H1 (cell line): ENCODE results near the gene MAP2K5. TPM values are rescaled to one million over a fixed set of nuclear protein-coding genes. Genes with fewer than 3 reads are reported as not detected.
A peak's percentile ranks its signal among the peaks of the same experiment; 100 is the strongest.

Experiments
- CTCF ChIA-PET: fragments of 300-600 bp; sonication (Branson Sonifier 250); formaldehyde crosslinking; loops from one replicate; lab custom pipeline; 2021; ENCODE audit not compliant: partially characterized antibody; lab: Charles Lee
- POLR2A ChIA-PET: fragments of 300-600 bp; sonication (Branson Sonifier 250); formaldehyde crosslinking; loops from one replicate; lab custom pipeline; 2021; ENCODE audit warnings: inconsistent platforms; ENCODE audit not compliant: partially characterized antibody; lab: Charles Lee
- DNase-seq, 2 experiments: peaks; one replicate each; pipeline versions ENCODE4 v3.0.0 to v3.0.0-alpha.2; 2010 to 2022; ENCODE audit warnings: low spot score in 2 of 2, low read depth in 1 of 2, mixed read lengths in 1 of 2
- FAIRE-seq: peaks from 2 replicates; lab custom pipeline; 2011; peaks lifted over from hg19 to GRCh38; lab: Jason Lieb, UNC
- H2AFZ ChIP-seq: 2 replicates; pipeline ENCODE4 v1.8.1; 2012; ENCODE audit warnings: low read length, inconsistent platforms
- H2AK5ac ChIP-seq: 2 replicates; pipeline ENCODE4 v1.6.1; 2013; ENCODE audit warnings: low read depth, low read length
- H2BK120ac ChIP-seq: replicated peaks from 2 replicates; pipeline ENCODE3; 2013; ENCODE audit warnings: low read depth, low read length, inconsistent platforms
- H2BK12ac ChIP-seq: 2 replicates; pipeline ENCODE4 v1.6.1; 2013; ENCODE audit warnings: low read depth, low read length
- H2BK15ac ChIP-seq: 2 replicates; pipeline ENCODE4 v1.6.1; 2013; ENCODE audit warnings: low read length
- H2BK20ac ChIP-seq: 2 replicates; pipeline ENCODE4 v1.6.1; 2013; ENCODE audit warnings: low read length
- H2BK5ac ChIP-seq: 2 replicates; pipeline ENCODE4 v1.6.1; 2013; ENCODE audit warnings: low read depth, low read length
- H3K14ac ChIP-seq: 2 replicates; pipeline ENCODE4 v1.6.1; 2013; ENCODE audit warnings: inconsistent platforms; ENCODE audit not compliant: insufficient read length
- H3K18ac ChIP-seq: 2 replicates; pipeline ENCODE4 v1.6.1; 2013; ENCODE audit warnings: low read length; ENCODE audit errors: extremely low read depth
- H3K23ac ChIP-seq: 2 replicates; pipeline ENCODE4 v1.6.1; 2013; ENCODE audit warnings: inconsistent platforms; ENCODE audit not compliant: insufficient read length
- H3K23me2 ChIP-seq: 2 replicates; pipeline ENCODE4 v1.6.1; 2013; ENCODE audit warnings: low read depth, low read length
- H3K27ac ChIP-seq: 2 replicates; pipeline ENCODE4 v1.6.1; 2011; ENCODE audit warnings: low read depth, low read length, inconsistent platforms
- H3K27me3 ChIP-seq, 4 experiments: replicated peaks in 1 of 4; 1 replicate in 1 of 4; 2 replicates in 3 of 4; pipeline versions ENCODE4 v1.6.1 to v1.8.1; 2011 to 2013; ENCODE audit warnings: low read length in 3 of 4, mild to moderate bottlenecking in 3 of 4, inconsistent platforms in 2 of 4, mixed read lengths in 2 of 4, moderate library complexity in 1 of 4; ENCODE audit not compliant: control insufficient read depth in 3 of 4, insufficient read depth in 3 of 4; ENCODE audit errors: extremely low read depth in 1 of 4
- H3K36me3 ChIP-seq, 4 experiments: 2 replicates each; pipeline versions ENCODE4 v1.6.1 to v1.8.1; 2011 to 2013; ENCODE audit warnings: mild to moderate bottlenecking in 4 of 4, low read length in 3 of 4, moderate library complexity in 2 of 4, control low read depth in 1 of 4, inconsistent platforms in 1 of 4; ENCODE audit not compliant: insufficient read depth in 4 of 4, control insufficient read depth in 2 of 4
- H3K4ac ChIP-seq: replicated peaks from 2 replicates; pipeline ENCODE3; 2013; ENCODE audit warnings: low read length, low read depth, mixed read lengths, inconsistent platforms; ENCODE audit not compliant: insufficient read length
- H3K4me1 ChIP-seq, 4 experiments: replicated peaks in 1 of 4; 1 replicate in 1 of 4; 2 replicates in 3 of 4; pipeline versions ENCODE4 v1.6.1 to v1.8.1; 2011 to 2013; ENCODE audit warnings: low read length in 3 of 4, inconsistent platforms in 2 of 4, mixed read lengths in 1 of 4; ENCODE audit not compliant: insufficient read depth in 4 of 4, control insufficient read depth in 3 of 4
- H3K4me2 ChIP-seq, 2 experiments: 2 replicates each; pipeline versions ENCODE4 v1.6.1 to v1.8.1; 2011 to 2013; ENCODE audit warnings: low read depth in 2 of 2, low read length in 2 of 2, control low read depth in 1 of 2, inconsistent platforms in 1 of 2, mild to moderate bottlenecking in 1 of 2; ENCODE audit not compliant: insufficient read depth in 1 of 2
- H3K4me3 ChIP-seq, 4 experiments: fragments of 200-600, 300-600 bp in 1 of 4; sonication (generic), shearing (Covaris generic), sonication (Bioruptor Twin) in 1 of 4; 2 replicates each; pipeline versions ENCODE4 v1.5.1 to v1.8.1; 2011 to 2016; ENCODE audit warnings: low read length in 4 of 4, low read depth in 3 of 4, control low read depth in 2 of 4, inconsistent platforms in 2 of 4, mild to moderate bottlenecking in 2 of 4, mixed read lengths in 1 of 4, moderate library complexity in 1 of 4; ENCODE audit not compliant: insufficient read depth in 2 of 4; ENCODE audit errors: extremely low read depth in 1 of 4
- H3K56ac ChIP-seq: replicated peaks from 2 replicates; pipeline ENCODE3; 2013; ENCODE audit warnings: low read depth, mild to moderate bottlenecking, mixed read lengths, low read length, inconsistent platforms; ENCODE audit not compliant: insufficient read length
- H3K79me1 ChIP-seq: 2 replicates; pipeline ENCODE4 v1.6.1; 2013; ENCODE audit warnings: low read depth, low read length, control low read depth
- H3K79me2 ChIP-seq, 2 experiments: 2 replicates each; pipeline versions ENCODE4 v1.6.1 to v1.8.1; 2012 to 2013; ENCODE audit warnings: low read length in 2 of 2, mild to moderate bottlenecking in 2 of 2, inconsistent platforms in 1 of 2; ENCODE audit not compliant: insufficient read depth in 2 of 2, control insufficient read depth in 1 of 2
- H3K9ac ChIP-seq, 4 experiments: replicated peaks in 1 of 4; 1 replicate in 1 of 4; 2 replicates in 3 of 4; pipeline versions ENCODE4 v1.6.1 to v1.8.1; 2011 to 2013; ENCODE audit warnings: low read depth in 3 of 4, low read length in 3 of 4, control low read depth in 2 of 4, mild to moderate bottlenecking in 2 of 4, moderate library complexity in 2 of 4, inconsistent platforms in 1 of 4; ENCODE audit errors: extremely low read depth in 1 of 4
- H3K9me3 ChIP-seq, 2 experiments: 2 replicates each; pipeline versions ENCODE4 v1.6.1 to v1.8.1; 2012 to 2013; ENCODE audit warnings: mild to moderate bottlenecking in 2 of 2, moderate library complexity in 2 of 2, control low read depth in 1 of 2, inconsistent platforms in 1 of 2, low read depth in 1 of 2, low read length in 1 of 2, mixed read lengths in 1 of 2; ENCODE audit not compliant: insufficient read depth in 2 of 2
- H4K20me1 ChIP-seq, 2 experiments: replicated peaks in 1 of 2; 2 replicates each; pipeline versions ENCODE3 to v1.8.1; 2011 to 2013; ENCODE audit warnings: inconsistent platforms in 2 of 2, low read length in 2 of 2, mild to moderate bottlenecking in 1 of 2; ENCODE audit not compliant: insufficient read depth in 2 of 2, control insufficient read depth in 1 of 2
- H4K5ac ChIP-seq: 2 replicates; pipeline ENCODE4 v1.6.1; 2013; ENCODE audit warnings: low read length, low read depth, mixed read lengths, inconsistent platforms; ENCODE audit not compliant: insufficient read length
- H4K8ac ChIP-seq: 2 replicates; pipeline ENCODE4 v1.8.0; 2013; ENCODE audit warnings: mild to moderate bottlenecking, moderate library complexity, low read length, inconsistent platforms; ENCODE audit not compliant: insufficient read depth; ENCODE audit errors: extremely low read depth
- H4K91ac ChIP-seq: replicated peaks from 2 replicates; pipeline ENCODE3; 2013; ENCODE audit warnings: low read length, mixed read lengths, inconsistent platforms; ENCODE audit not compliant: insufficient read length
- BRCA1 ChIP-seq: IDR thresholded peaks from 2 replicates; pipeline ENCODE4 v1.6.1; 2012; ENCODE audit warnings: low read depth, low read length, improper control_type of control experiment
- CHD2 ChIP-seq: IDR thresholded peaks from 2 replicates; pipeline ENCODE4 v1.6.1; 2012; ENCODE audit warnings: low read length, improper control_type of control experiment
- KDM4A ChIP-seq: IDR thresholded peaks from one replicate; pipeline ENCODE4 v1.7.1; 2012; ENCODE audit warnings: low read depth, mild to moderate bottlenecking, moderate library complexity, low read length, inconsistent platforms; ENCODE audit not compliant: severe bottlenecking
- MAFK ChIP-seq: IDR thresholded peaks from 2 replicates; pipeline ENCODE4 v1.6.1; 2012; ENCODE audit warnings: low read depth, mild to moderate bottlenecking, improper control_type of control experiment, low read length
- RBBP5 ChIP-seq: IDR thresholded peaks from 2 replicates; pipeline ENCODE4 v1.7.1; 2012; ENCODE audit warnings: low read depth, mild to moderate bottlenecking, inconsistent platforms, low read length, moderate library complexity, borderline replicate concordance
- RNF2 ChIP-seq: fragments of 200-900, 300-1000 bp; sonication (generic); IDR thresholded peaks from 2 replicates; pipeline ENCODE4 v1.7.1; 2016; ENCODE audit warnings: borderline replicate concordance, low read depth, mild to moderate bottlenecking, antibody characterized with exemption, low read length; ENCODE audit not compliant: poor library complexity, severe bottlenecking; ENCODE audit errors: missing control alignments
- RXRA ChIP-seq: IDR thresholded peaks from 2 replicates; pipeline ENCODE4 v1.6.1; 2011; ENCODE audit warnings: low read depth, mild to moderate bottlenecking, low read length, moderate library complexity; ENCODE audit not compliant: insufficient read depth
- SP1 ChIP-seq: IDR thresholded peaks from 2 replicates; pipeline ENCODE4 v1.6.1; 2011; ENCODE audit warnings: low read depth, low read length
- SUZ12 ChIP-seq: fragments of 200-600 bp; sonication (generic); IDR thresholded peaks from 2 replicates; pipeline ENCODE4 v1.6.1; 2012; ENCODE audit warnings: mild to moderate bottlenecking, inconsistent platforms, low read length, moderate library complexity, mixed read lengths
- ZNF274 ChIP-seq: IDR thresholded peaks from 2 replicates; pipeline ENCODE4 v1.7.0; 2012; ENCODE audit warnings: low read length, borderline replicate concordance; ENCODE audit errors: extremely low read depth
- WGBS, 2 experiments: shearing (Covaris generic) in 1 of 2; methylation state at CpG; one replicate each; pipeline versions ENCODE4 v1.1.6 to v1.1.7; 2013 to 2015; ENCODE audit warnings: low lambda C conversion rate in 2 of 2, mixed read lengths in 2 of 2, inconsistent platforms in 1 of 2, low coverage in 1 of 2, missing lambda C conversion rate in 1 of 2; ENCODE audit not compliant: insufficient replicate concordance in 2 of 2, insufficient coverage in 1 of 2, insufficient read length in 1 of 2; ENCODE audit errors: extremely low coverage in 1 of 2, missing lambda C conversion rate in 1 of 2; 5-methylcytosine and 5-hydroxymethylcytosine counted together
- polyA plus RNA-seq, 7 experiments: library from polyadenylated mRNA; depleted of rRNA in 3 of 7; stranded (reverse) in 5 of 7; unstranded in 2 of 7; fragments of >200 nt in 5 of 7; fragments of 200-250 nt in 2 of 7; gene quantifications; 1 replicate in 5 of 7; 2 replicates in 1 of 7; 4 replicates in 1 of 7; pipeline versions ENCODE4 v1.2.1 to v1.2.3, GENCODE V29; 2011 to 2013; ENCODE audit warnings: missing spikeins in 2 of 7, mixed read lengths in 2 of 7
- total RNA-seq: library from RNA; stranded (reverse); fragmentation: NEBNext Ultra II Directional; extraction: Animal tissue kit (Norgen Biotek cat#: 25700); gene quantifications from 2 replicates; pipeline ENCODE4 v1.2.1, GENCODE V29; 2021

Gene MAP2K5
- total and polyA plus RNA-seq, 2 of the 8 experiments (the other 6 are each of a cell fraction or from before 2014, with no cell fraction given), result 4.4 to 15.8 TPM

DNA sequence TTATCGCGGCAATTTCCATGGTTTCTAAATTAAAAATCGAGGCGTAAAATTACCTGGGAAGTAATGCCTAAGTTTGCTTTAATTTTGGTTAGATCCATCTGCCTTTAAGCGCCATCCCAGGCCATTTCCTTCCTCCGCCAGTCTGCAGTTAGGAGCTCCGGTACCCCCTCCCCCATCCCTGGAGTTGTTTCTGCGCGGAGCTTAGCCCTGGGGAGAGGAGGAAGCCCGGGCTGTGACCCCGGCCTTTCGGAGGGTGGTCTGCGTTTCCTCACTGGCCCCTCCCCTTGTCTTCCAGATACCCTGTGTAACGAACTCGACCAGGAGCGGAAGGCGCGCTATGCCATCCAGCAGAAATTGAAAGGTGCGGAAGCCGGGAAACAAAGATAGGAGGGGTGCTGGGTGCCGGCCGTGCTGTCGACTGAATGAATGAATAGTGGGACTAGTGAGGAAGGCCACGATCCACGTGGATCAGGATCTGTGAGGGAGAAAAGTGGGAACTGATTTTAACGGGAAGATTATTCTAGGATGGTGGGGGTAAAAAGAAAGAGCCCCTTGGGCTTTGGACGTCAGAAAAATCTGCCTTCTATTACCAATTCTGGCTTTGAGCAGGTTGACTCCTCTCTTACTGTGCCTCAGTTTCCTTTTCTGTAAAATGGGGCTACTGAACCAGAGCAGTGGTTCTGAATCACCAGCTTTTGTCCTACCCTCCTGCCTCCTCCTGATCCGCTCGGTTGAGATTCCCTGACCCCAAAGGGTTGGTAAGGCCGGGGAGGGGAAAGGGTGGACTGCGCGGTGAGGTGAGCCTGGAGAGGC, 290.6 kb downstream of the MAP2K5 start:
- Histone ChIP-seq H2BK12ac (no peak overlapping the region; the same call in 1 of the 2 replicates), H3K79me1 (no peaks in the 10 kb centered on the region), H3K36me3 (peaks cover 0 to 7% (median 0%) of the 10 kb centered on the region in 4 experiments; a peak in 1 of 8 replicates), H2BK5ac (no peak overlapping the region), H3K4me2 (peak overlapping the region; percentile 46 to 85), H3K23me2 (peaks cover 18% of the 10 kb centered on the region; the same call in 1 of the 2 replicates), H3K4ac (no peak overlapping the region), H4K20me1 (peaks cover 2 to 10% of the 10 kb centered on the region in 2 experiments), H4K8ac (no peak overlapping the region), H2AFZ (no peak overlapping the region), H2BK15ac (0 out of 2 replicates have a peak overlapping the region, but pooled peaks have one; percentile 61), H4K5ac (no peak overlapping the region), H2BK20ac (no peak overlapping the region), H3K27me3 (peaks cover 83 to 100% (median 98%) of the 10 kb centered on the region in 4 experiments), H3K4me3 (peak overlapping the region; percentile 6 to 63 (median 46); a peak in 7 of 8 replicates), H3K4me1 (peaks cover 19 to 39% (median 27%) of the 10 kb centered on the region in 4 experiments), H3K18ac (peak overlapping the region; percentile 24; the same call in 1 of the 2 replicates), H3K79me2 (no peaks in the 10 kb centered on the region), H3K56ac (no peak overlapping the region), H3K9ac (no peak overlapping the region; a peak in 1 of 7 replicates), H3K27ac (no peak overlapping the region), H3K9me3 (no peaks in the 10 kb centered on the region), H3K23ac (no peak overlapping the region), H2BK120ac (no peak overlapping the region), H2AK5ac (no peak overlapping the region), H3K14ac (no peak overlapping the region), H4K91ac (no peak overlapping the region)
- POLR2A ChIA-PET, result interaction anchor here (1.3 to 4.1 kb wide), 2 partner anchors 11 to 95 kb away, joined by 4 to 24 read pairs; no protein-coding TSS in a partner anchor
- DNase-seq, result peak in 1 of 2 experiments; percentile 65
- FAIRE-seq, result no peak
- CTCF ChIA-PET, result interaction anchor here (0.6 to 2.3 kb wide), 14 partner anchors 9 to 420 kb away, joined by 3 to 14 read pairs (median 4); no protein-coding TSS in a partner anchor
- 2% methylated on average over 32 of the region's 32 CpGs; no CpG with 5 or more reads in 1 of the 2 experiments for WGBS, 2 experiments
- no peak for TF ChIP-seq ZNF274
- peak; percentile 10; the same call in 1 of the 2 replicates for TF ChIP-seq RBBP5
- no peak for TF ChIP-seq RXRA
- no peak for TF ChIP-seq MAFK
- TF ChIP-seq BRCA1, result no peak
- TF ChIP-seq CHD2, result 0 out of 2 replicates have a peak, but pooled peaks have one; percentile 23
- TF ChIP-seq SP1, result 0 out of 2 replicates have a peak, but pooled peaks have one; percentile 34
- TF ChIP-seq RNF2, result peak; percentile 53
- TF ChIP-seq SUZ12, result peak; percentile 86; the same call in 1 of the 2 replicates
- TF ChIP-seq KDM4A, result peak; percentile 15
